ENCODE results near the gene PLOD2. TPM values are rescaled to one million over a fixed set of nuclear protein-coding genes. Genes with fewer than 3 reads are reported as not detected.

PLOD2 gene
- total RNA-seq, 1 experiment from 2014 or later = 36.6 TPM

DNA sequence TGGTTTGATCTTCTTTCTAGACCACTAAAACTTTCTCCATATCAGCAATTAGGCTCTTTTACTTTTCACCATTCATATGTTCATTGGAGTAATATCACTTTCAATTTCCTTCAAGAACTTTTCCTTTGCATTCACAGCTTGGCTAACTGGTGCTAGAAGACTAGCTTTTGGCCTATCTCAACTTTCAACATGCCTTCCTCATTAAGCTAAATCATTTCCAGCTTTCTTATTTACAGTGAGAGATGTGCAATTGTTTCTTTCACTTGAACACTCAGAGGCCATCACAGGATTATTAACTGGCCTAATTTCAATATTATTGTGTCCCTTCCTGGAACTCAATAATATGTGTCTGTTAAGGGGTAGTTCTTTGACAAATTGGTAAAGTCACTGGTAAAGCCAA lies 42.8 kb upstream of the PLOD2 start (continued):
- TF ChIP-seq, protein P1, sequence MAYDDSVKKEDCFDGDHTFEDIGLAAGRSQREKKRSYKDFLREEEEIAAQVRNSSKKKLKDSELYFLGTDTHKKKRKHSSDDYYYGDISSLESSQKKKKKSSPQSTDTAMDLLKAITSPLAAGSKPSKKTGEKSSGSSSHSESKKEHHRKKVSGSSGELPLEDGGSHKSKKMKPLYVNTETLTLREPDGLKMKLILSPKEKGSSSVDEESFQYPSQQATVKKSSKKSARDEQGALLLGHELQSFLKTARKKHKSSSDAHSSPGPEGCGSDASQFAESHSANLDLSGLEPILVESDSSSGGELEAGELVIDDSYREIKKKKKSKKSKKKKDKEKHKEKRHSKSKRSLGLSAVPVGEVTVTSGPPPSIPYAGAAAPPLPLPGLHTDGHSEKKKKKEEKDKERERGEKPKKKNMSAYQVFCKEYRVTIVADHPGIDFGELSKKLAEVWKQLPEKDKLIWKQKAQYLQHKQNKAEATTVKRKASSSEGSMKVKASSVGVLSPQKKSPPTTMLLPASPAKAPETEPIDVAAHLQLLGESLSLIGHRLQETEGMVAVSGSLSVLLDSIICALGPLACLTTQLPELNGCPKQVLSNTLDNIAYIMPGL (CRISPR knock-in tag; IDR thresholded peaks at IDR 0.05) = no peak

DNA sequence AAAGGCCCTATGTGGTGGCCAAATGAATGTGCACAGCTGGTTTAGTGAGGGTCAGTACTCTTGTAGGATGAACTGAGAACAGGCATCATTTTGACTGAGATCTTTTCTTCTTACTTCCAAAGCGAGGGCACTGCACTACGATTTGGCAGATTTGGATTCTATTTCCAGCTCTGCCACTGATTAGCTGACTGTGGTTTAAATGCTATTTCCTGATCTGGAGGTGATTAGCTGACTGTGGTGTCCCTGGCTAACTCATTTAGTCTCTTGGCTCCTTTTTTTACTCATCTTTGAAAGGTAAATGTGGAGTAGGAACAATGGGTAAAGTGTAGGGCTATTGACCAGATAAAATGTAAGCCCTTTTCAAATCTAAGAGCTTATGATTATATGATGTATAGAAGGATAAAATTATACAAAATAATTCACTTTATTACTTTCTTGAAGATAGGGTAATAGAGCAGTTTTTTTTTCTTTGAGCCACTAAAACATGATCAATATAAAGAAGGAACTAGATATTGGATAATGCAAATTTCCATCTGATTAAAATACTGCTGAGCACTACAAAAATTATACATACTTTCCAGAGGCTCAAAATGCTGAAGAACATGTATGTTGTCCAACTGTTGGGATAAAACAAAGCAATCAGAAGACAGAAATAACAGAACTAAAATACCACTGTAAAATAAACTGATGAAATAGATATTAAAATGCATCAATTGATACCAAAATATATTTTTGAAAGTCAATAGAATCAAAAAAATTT lies 39.7 kb upstream of the PLOD2 start:
- Mint-ChIP-seq H3K9me3 (no peaks in the 10 kb centered on the region), H3K36me3 (no peaks in the 10 kb centered on the region), H3K4me3 (no peak overlapping the region), H3K27me3 (ENCODE audit: low read depth) (no peaks in the 10 kb centered on the region), H3K27ac (no peak overlapping the region), H3K4me1 (peaks cover 17% of the 10 kb centered on the region)
- ATAC-seq (no peak), DNase-seq (ENCODE audit: low spot score) (no peak)
- CTCF ChIA-PET = interaction anchor here (0.8 to 1.2 kb wide), 2 partner anchors 11 to 135 kb away, joined by 3 read pairs; no protein-coding TSS in a partner anchor
- POLR2A ChIA-PET = interaction anchor here (0.5 kb wide), 1 partner anchor 161 kb away, joined by 7 read pairs; no protein-coding TSS in a partner anchor
- TF ChIP-seq GRHL2 (CRISPR knock-in tag; IDR thresholded peaks at IDR 0.05; ENCODE audit: insufficient replicate concordance, severe bottlenecking) = no peak
- TF ChIP-seq, protein P2, sequence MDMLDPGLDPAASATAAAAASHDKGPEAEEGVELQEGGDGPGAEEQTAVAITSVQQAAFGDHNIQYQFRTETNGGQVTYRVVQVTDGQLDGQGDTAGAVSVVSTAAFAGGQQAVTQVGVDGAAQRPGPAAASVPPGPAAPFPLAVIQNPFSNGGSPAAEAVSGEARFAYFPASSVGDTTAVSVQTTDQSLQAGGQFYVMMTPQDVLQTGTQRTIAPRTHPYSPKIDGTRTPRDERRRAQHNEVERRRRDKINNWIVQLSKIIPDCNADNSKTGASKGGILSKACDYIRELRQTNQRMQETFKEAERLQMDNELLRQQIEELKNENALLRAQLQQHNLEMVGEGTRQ (CRISPR knock-in tag; IDR thresholded peaks at IDR 0.05) = no peak
- TF ChIP-seq SOX15 (CRISPR knock-in tag; IDR thresholded peaks at IDR 0.05) = no peak
- TF ChIP-seq, protein P3, sequence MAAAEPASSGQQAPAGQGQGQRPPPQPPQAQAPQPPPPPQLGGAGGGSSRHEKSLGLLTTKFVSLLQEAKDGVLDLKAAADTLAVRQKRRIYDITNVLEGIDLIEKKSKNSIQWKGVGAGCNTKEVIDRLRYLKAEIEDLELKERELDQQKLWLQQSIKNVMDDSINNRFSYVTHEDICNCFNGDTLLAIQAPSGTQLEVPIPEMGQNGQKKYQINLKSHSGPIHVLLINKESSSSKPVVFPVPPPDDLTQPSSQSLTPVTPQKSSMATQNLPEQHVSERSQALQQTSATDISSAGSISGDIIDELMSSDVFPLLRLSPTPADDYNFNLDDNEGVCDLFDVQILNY (CRISPR knock-in tag; IDR thresholded peaks at IDR 0.05) = no peak
- TF ChIP-seq, protein P4, sequence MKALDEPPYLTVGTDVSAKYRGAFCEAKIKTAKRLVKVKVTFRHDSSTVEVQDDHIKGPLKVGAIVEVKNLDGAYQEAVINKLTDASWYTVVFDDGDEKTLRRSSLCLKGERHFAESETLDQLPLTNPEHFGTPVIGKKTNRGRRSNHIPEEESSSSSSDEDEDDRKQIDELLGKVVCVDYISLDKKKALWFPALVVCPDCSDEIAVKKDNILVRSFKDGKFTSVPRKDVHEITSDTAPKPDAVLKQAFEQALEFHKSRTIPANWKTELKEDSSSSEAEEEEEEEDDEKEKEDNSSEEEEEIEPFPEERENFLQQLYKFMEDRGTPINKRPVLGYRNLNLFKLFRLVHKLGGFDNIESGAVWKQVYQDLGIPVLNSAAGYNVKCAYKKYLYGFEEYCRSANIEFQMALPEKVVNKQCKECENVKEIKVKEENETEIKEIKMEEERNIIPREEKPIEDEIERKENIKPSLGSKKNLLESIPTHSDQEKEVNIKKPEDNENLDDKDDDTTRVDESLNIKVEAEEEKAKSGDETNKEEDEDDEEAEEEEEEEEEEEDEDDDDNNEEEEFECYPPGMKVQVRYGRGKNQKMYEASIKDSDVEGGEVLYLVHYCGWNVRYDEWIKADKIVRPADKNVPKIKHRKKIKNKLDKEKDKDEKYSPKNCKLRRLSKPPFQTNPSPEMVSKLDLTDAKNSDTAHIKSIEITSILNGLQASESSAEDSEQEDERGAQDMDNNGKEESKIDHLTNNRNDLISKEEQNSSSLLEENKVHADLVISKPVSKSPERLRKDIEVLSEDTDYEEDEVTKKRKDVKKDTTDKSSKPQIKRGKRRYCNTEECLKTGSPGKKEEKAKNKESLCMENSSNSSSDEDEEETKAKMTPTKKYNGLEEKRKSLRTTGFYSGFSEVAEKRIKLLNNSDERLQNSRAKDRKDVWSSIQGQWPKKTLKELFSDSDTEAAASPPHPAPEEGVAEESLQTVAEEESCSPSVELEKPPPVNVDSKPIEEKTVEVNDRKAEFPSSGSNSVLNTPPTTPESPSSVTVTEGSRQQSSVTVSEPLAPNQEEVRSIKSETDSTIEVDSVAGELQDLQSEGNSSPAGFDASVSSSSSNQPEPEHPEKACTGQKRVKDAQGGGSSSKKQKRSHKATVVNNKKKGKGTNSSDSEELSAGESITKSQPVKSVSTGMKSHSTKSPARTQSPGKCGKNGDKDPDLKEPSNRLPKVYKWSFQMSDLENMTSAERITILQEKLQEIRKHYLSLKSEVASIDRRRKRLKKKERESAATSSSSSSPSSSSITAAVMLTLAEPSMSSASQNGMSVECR (CRISPR knock-in tag; IDR thresholded peaks at IDR 0.05; ENCODE audit: borderline replicate concordance) = no peak
- no peak for TF ChIP-seq TP53 (CRISPR knock-in tag; IDR thresholded peaks at IDR 0.05)
- no peak for TF ChIP-seq IRF2 (CRISPR knock-in tag; IDR thresholded peaks at IDR 0.05; ENCODE audit: borderline replicate concordance, low read depth)
- no peak for TF ChIP-seq MYBL2 (CRISPR knock-in tag; IDR thresholded peaks at IDR 0.05)
- TF ChIP-seq ESRRA (CRISPR knock-in tag; IDR thresholded peaks at IDR 0.05; ENCODE audit: borderline replicate concordance) = no peak
- TF ChIP-seq ZNF121 (CRISPR knock-in tag; IDR thresholded peaks at IDR 0.05) = no peak
- TF ChIP-seq ATF1 (CRISPR knock-in tag; IDR thresholded peaks at IDR 0.05) = no peak
- TF ChIP-seq, protein P5, sequence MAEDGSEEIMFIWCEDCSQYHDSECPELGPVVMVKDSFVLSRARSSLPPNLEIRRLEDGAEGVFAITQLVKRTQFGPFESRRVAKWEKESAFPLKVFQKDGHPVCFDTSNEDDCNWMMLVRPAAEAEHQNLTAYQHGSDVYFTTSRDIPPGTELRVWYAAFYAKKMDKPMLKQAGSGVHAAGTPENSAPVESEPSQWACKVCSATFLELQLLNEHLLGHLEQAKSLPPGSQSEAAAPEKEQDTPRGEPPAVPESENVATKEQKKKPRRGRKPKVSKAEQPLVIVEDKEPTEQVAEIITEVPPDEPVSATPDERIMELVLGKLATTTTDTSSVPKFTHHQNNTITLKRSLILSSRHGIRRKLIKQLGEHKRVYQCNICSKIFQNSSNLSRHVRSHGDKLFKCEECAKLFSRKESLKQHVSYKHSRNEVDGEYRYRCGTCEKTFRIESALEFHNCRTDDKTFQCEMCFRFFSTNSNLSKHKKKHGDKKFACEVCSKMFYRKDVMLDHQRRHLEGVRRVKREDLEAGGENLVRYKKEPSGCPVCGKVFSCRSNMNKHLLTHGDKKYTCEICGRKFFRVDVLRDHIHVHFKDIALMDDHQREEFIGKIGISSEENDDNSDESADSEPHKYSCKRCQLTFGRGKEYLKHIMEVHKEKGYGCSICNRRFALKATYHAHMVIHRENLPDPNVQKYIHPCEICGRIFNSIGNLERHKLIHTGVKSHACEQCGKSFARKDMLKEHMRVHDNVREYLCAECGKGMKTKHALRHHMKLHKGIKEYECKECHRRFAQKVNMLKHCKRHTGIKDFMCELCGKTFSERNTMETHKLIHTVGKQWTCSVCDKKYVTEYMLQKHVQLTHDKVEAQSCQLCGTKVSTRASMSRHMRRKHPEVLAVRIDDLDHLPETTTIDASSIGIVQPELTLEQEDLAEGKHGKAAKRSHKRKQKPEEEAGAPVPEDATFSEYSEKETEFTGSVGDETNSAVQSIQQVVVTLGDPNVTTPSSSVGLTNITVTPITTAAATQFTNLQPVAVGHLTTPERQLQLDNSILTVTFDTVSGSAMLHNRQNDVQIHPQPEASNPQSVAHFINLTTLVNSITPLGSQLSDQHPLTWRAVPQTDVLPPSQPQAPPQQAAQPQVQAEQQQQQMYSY (CRISPR knock-in tag; IDR thresholded peaks at IDR 0.05) = no peak
- no peak for TF ChIP-seq ZNF423 (CRISPR knock-in tag; IDR thresholded peaks at IDR 0.05)
- TF ChIP-seq CREB1 (CRISPR knock-in tag; IDR thresholded peaks at IDR 0.05) = no peak
- TF ChIP-seq GABPB1 (CRISPR knock-in tag; IDR thresholded peaks at IDR 0.05) = no peak
- no peak for TF ChIP-seq NFATC4 (CRISPR knock-in tag; IDR thresholded peaks at IDR 0.05)
- no peak for TF ChIP-seq CREM (CRISPR knock-in tag; IDR thresholded peaks at IDR 0.05)
- no peak for TF ChIP-seq MXD4 (CRISPR knock-in tag; IDR thresholded peaks at IDR 0.05; ENCODE audit: borderline replicate concordance)
- TF ChIP-seq, protein P6, sequence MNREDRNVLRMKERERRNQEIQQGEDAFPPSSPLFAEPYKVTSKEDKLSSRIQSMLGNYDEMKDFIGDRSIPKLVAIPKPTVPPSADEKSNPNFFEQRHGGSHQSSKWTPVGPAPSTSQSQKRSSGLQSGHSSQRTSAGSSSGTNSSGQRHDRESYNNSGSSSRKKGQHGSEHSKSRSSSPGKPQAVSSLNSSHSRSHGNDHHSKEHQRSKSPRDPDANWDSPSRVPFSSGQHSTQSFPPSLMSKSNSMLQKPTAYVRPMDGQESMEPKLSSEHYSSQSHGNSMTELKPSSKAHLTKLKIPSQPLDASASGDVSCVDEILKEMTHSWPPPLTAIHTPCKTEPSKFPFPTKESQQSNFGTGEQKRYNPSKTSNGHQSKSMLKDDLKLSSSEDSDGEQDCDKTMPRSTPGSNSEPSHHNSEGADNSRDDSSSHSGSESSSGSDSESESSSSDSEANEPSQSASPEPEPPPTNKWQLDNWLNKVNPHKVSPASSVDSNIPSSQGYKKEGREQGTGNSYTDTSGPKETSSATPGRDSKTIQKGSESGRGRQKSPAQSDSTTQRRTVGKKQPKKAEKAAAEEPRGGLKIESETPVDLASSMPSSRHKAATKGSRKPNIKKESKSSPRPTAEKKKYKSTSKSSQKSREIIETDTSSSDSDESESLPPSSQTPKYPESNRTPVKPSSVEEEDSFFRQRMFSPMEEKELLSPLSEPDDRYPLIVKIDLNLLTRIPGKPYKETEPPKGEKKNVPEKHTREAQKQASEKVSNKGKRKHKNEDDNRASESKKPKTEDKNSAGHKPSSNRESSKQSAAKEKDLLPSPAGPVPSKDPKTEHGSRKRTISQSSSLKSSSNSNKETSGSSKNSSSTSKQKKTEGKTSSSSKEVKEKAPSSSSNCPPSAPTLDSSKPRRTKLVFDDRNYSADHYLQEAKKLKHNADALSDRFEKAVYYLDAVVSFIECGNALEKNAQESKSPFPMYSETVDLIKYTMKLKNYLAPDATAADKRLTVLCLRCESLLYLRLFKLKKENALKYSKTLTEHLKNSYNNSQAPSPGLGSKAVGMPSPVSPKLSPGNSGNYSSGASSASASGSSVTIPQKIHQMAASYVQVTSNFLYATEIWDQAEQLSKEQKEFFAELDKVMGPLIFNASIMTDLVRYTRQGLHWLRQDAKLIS (CRISPR knock-in tag; IDR thresholded peaks at IDR 0.05; ENCODE audit: borderline replicate concordance) = no peak
